Ovary (tissue), 9 donors: Measurements from ENCODE around the gene COL6A2. TPM values are rescaled to one million over a fixed set of nuclear protein-coding genes. Genes with fewer than 3 reads are reported as not detected.

Experiments used
- DNase-seq, 5 donors: peaks; one replicate each; pipeline ENCODE4 v3.0.0-alpha.2; 2019 to 2020
- H3K27ac ChIP-seq, 2 donors: fragments of 200-600 bp; one replicate each; pipeline versions ENCODE4 v1.5.1 to v1.8.0; 2019 to 2022
- H3K27me3 ChIP-seq: fragments of 200-600 bp; one replicate; pipeline ENCODE4 v1.8.0; 2022
- H3K36me3 ChIP-seq: fragments of 200-600 bp; sonication (generic); one replicate; pipeline ENCODE4 v1.5.1; 2019
- H3K4me1 ChIP-seq: one replicate; pipeline ENCODE4 v1.8.1; 2013; ENCODE audit warnings: mild to moderate bottlenecking, moderate library complexity; ENCODE audit not compliant: insufficient read depth
- H3K4me3 ChIP-seq: fragments of 200-600 bp; sonication (generic); one replicate; pipeline ENCODE4 v1.5.1; 2017
- H3K9me3 ChIP-seq, 2 donors: fragments of 200-600 bp in 1 of 2; sonication (generic) in 1 of 2; one replicate each; pipeline versions ENCODE4 v1.5.1 to v1.8.1; 2013 to 2019; ENCODE audit warnings: mild to moderate bottlenecking in 1 of 2, moderate library complexity in 1 of 2
- CTCF ChIP-seq, 3 donors: fragments of 450-650 bp in 2 of 3; fragments of 200-600 bp in 1 of 3; IDR thresholded peaks; one replicate each; pipeline versions ENCODE4 v1.5.1 to v1.8.0; 2016 to 2022; ENCODE audit warnings: antibody characterized with exemption in 3 of 3, mild to moderate bottlenecking in 1 of 3
- EP300 ChIP-seq: sonication (generic); formaldehyde crosslinking; IDR thresholded peaks from one replicate; pipeline ENCODE4 v1.6.1; 2017; ENCODE audit warnings: antibody characterized with exemption
- POLR2A ChIP-seq: fragments of 450-650 bp; IDR thresholded peaks from one replicate; pipeline ENCODE4 v1.6.1; 2017; ENCODE audit warnings: antibody characterized with exemption, mild to moderate bottlenecking, moderate library complexity
- WGBS, 3 donors: extraction: QIAGEN DNeasy Blood & Tissue Kit in 1 of 3; methylation state at CpG; one replicate each; pipeline versions ENCODE4 v1.1.5 to v1.1.7; 2013 to 2017; 5-methylcytosine and 5-hydroxymethylcytosine counted together
- intact Hi-C, 4 donors: fragments of 100-400 bp; cut with DNase I; formaldehyde crosslinking; loops; one replicate each; pipeline versions ENCODE4 v1.11.0 to v1.15.1; 2022 to 2023
- polyA plus RNA-seq, 2 donors: library from polyadenylated mRNA; stranded (reverse); fragments of 200-250 nt in 1 of 2; fragments of 350-450 nt in 1 of 2; fragmentation: Illumina TruSeq in 1 of 2; extraction: RNeasy Lipid Tissue Mini Kit (QIAGEN cat#74804) in 1 of 2; gene quantifications; one replicate each; pipeline ENCODE4 v1.2.3, GENCODE V29; 2013 to 2014
- total RNA-seq, 7 donors: library from RNA; depleted of rRNA in 2 of 7; stranded (reverse); fragments of >200 nt in 2 of 7; fragmentation: NEBNext Ultra II Directional in 3 of 7; extraction: Animal tissue kit (Norgen Biotek cat#: 25700) in 3 of 7; gene quantifications; one replicate each; pipeline versions ENCODE4 v1.1.0 to v1.2.4, GENCODE V29; 2016 to 2023
- donor health status: DM: no; HTN: no; CAD: no; lungs with moderate emphysema.
- donor health status: DM: no; HTN: no; CAD: no.
- donor health status: Bipolar disorder and iron deficiency.
- donor health status: DM: yes; HTN: yes; CAD: no.
- donor health status: DM: no; HTN: no; CAD: no.
- donor health status: DM: yes; HTN: yes; CAD: no.

Gene COL6A2
- total and polyA plus RNA-seq, 9 donors, result 50.9 to 1,092 (median 818) TPM

GRCh38 chr21:46153247-46154154, 55.6 kb downstream of the COL6A2 start:
- WGBS, 3 donors, result 32 to 36% (median 35%) methylated on average over 33 of the region's 33 CpGs
- no peak overlapping the region for H3K4me3 ChIP-seq
- H3K4me1 ChIP-seq, result peaks cover 9% of the 10 kb centered on the region
- H3K27me3 ChIP-seq, result no peaks in the 10 kb centered on the region
- no peaks in the 10 kb centered on the region for H3K9me3 ChIP-seq
- peak; percentile 72 to 85 (median 80) for DNase-seq
- TF ChIP-seq POLR2A (no peak), EP300 (no peak), CTCF (IDR thresholded peaks at IDR 0.05) (peak; percentile 55 to 77 (median 62))
- H3K27ac ChIP-seq, result peak overlapping the region; percentile 26 to 55
- intact Hi-C loops, result loop anchor here in 3 of 4 donors (5.0 to 10.0 kb wide), 4 partner anchors 71 to 134 kb away; partner anchors contain the start of genes LSS (in 2 of the 3), MCM3AP (in 1 of the 3) and YBEY (in 1 of the 3)
- no peaks in the 10 kb centered on the region for H3K36me3 ChIP-seq

GRCh38 chr21:46154155-46154954, 56.4 kb downstream of the COL6A2 start:
- WGBS, 3 donors, result 90 to 91% (median 91%) methylated on average over 39 of the region's 39 CpGs
- Histone ChIP-seq H3K9me3 (no peaks in the 10 kb centered on the region), H3K27ac (no peak overlapping the region), H3K36me3 (no peaks in the 10 kb centered on the region), H3K27me3 (no peaks in the 10 kb centered on the region), H3K4me1 (peaks cover 9% of the 10 kb centered on the region), H3K4me3 (no peak overlapping the region)
- TF ChIP-seq POLR2A (no peak), CTCF (IDR thresholded peaks at IDR 0.05) (no peak), EP300 (no peak)
- DNase-seq, result peak in 4 of 5 donors; percentile 18 to 40 (median 38)
- intact Hi-C loops, result loop anchor here in 3 of 4 donors (5.0 to 10.0 kb wide), 4 partner anchors 70 to 133 kb away; partner anchors contain the start of genes LSS (in 2 of the 3), MCM3AP (in 1 of the 3) and YBEY (in 1 of the 3)

- intact Hi-C loops, result loop anchor here in 3 of 4 donors (5.0 to 10.0 kb wide), 4 partner anchors 70 to 132 kb away; partner anchors contain the start of genes LSS (in 2 of the 3), MCM3AP (in 1 of the 3) and YBEY (in 1 of the 3)
- Histone ChIP-seq H3K27me3 (no peaks in the 10 kb centered on the region), H3K36me3 (no peaks in the 10 kb centered on the region), H3K27ac (no peak overlapping the region), H3K4me1 (peaks cover 9% of the 10 kb centered on the region), H3K9me3 (no peaks in the 10 kb centered on the region), H3K4me3 (no peak overlapping the region)
- WGBS, 3 donors, result 77 to 89% (median 83%) methylated on average over 15 to 16 of the region's 16 CpGs
- peak in 4 of 5 donors; percentile 16 to 36 (median 23) for DNase-seq
- TF ChIP-seq CTCF (IDR thresholded peaks at IDR 0.05) (no peak), EP300 (no peak), POLR2A (no peak)
Measured at GRCh38 chr21:46154955-46155513, 57.1 kb downstream of the COL6A2 start.
